Measurements from ENCODE around the gene F11R. TPM values are rescaled to one million over a fixed set of nuclear protein-coding genes. Genes with fewer than 3 reads are reported as not detected.
"Not testable (repeated sequence)": the region's sequence is repeated elsewhere in the genome, so short reads cannot be mapped to it uniquely, and the experiment has no call there.

Gene F11R
- total RNA-seq, 1 donor from 2014 or later: 178 TPM

DNA sequence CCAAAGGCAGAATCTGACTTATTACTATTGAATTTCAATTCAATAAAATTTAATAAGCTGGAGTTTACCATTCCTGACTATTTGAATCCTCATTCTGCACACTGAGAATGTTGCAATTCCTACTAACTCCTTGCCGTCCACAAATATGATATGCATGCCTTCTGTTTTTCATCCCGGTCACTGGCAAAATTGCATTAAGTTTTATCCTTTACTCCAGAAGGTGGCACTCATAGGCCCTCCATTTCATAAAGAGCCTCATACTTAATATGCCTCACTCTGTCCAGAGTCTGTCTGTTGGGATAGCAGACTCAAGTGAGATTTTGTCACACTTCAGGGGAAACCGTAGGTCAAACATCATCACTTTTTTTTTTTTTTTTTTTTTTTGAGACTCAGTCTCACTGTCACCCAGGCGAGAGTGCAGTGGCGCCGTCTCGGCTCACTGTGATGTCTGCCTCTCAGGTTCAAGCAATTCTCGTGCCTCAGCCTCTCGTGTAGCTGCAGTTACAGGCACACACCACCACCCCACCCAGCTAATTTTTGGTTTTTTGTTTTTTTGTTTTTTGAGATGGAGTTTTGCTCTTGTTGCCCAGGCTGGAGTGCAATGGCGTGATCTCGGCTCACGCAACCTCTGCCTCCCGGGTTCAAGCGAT, 27.3 kb downstream of the F11R start:
- no peak for DNase-seq (ENCODE audit: extremely low spot score in 2 of 2)
- Histone ChIP-seq H3K36me3 (peaks cover 0 to 5% of the 10 kb centered on the region in 2 donors), H3K9me3 (no peaks in the 10 kb centered on the region), H3K27me3 (no peaks in the 10 kb centered on the region), H3K4me3 (no peak overlapping the region), H3K4me1 (peaks cover 5% of the 10 kb centered on the region), H3K27ac (no peak overlapping the region)
- TF ChIP-seq POLR2A (IDR thresholded peaks at IDR 0.05): no peak
- TF ChIP-seq, protein P1, sequence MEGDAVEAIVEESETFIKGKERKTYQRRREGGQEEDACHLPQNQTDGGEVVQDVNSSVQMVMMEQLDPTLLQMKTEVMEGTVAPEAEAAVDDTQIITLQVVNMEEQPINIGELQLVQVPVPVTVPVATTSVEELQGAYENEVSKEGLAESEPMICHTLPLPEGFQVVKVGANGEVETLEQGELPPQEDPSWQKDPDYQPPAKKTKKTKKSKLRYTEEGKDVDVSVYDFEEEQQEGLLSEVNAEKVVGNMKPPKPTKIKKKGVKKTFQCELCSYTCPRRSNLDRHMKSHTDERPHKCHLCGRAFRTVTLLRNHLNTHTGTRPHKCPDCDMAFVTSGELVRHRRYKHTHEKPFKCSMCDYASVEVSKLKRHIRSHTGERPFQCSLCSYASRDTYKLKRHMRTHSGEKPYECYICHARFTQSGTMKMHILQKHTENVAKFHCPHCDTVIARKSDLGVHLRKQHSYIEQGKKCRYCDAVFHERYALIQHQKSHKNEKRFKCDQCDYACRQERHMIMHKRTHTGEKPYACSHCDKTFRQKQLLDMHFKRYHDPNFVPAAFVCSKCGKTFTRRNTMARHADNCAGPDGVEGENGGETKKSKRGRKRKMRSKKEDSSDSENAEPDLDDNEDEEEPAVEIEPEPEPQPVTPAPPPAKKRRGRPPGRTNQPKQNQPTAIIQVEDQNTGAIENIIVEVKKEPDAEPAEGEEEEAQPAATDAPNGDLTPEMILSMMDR (IDR thresholded peaks at IDR 0.05): no peak
- no peak for TF ChIP-seq POLR2AphosphoS5 (IDR thresholded peaks at IDR 0.05; ENCODE audit: insufficient read depth in 1 of 2, low read depth in 1 of 2)
- intact Hi-C loops (cut with DNase I): loop anchor here (10.0 kb wide), 1 partner anchor 101 kb away; the partner anchor contains the start of gene KLHDC9

DNA sequence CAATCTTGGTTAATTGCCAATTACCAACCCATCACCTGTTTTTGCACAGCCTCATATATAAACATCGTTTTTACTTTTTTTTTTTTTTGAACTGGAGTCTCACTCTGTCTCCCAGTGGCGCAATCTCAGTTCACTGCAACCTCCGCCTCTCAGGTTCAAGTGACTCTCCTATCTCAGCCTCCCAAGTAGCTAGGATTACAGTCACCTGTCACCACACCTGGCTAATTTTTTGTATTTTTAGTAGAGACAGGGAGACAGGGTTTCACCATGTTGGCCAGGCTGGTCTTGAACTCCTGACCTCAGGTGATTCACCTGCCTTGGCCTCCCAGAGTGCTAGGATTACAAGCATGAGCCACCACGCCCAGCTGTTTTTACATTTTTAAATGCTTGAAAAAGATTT, 28.9 kb downstream of the F11R start:
- not testable (repeated sequence) for H3K9me3 ChIP-seq; H3K4me1 ChIP-seq; H3K27me3 ChIP-seq; DNase-seq (ENCODE audit: extremely low spot score in 2 of 2); H3K27ac ChIP-seq; H3K36me3 ChIP-seq; H3K4me3 ChIP-seq
- intact Hi-C loops (cut with DNase I): loop anchor here (10.0 kb wide), 1 partner anchor 103 kb away; the partner anchor contains the start of gene KLHDC9

DNA sequence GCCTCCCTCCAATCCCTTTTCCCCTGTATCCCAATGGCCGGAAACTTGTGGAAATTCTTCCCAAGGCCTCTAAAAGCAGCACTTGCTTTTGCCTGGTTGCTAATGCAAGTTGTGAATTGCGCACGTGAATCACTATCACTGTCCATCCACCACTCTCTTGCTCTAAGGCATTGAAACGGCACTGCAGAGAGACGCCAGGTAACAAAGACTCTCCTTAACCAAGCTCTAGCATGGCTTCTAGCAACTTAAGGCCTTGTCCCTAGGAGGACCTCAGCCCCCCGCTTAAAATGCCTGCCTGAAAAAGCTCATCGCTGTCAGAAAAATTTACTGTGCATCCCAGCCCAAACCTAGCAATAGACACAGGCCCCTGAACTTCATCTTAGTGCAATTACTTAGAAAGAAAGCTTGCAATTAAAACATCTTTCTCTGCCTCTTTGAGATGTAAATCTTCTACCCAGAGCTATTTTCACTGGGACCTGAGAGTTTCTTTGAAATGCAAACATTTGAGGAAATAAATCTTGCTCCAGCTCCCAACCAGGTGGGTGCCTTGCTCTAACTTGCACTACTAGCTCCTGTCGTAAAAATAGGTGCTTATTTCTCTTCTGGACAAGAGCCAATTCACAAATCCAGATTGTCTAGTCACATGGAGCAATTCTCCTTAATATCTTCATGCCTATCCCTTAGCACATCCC, 33.4 kb downstream of the F11R start:
- intact Hi-C loops (cut with DNase I): no loop called here
- Histone ChIP-seq H3K4me1 (no peaks in the 10 kb centered on the region), H3K9me3 (no peaks in the 10 kb centered on the region), H3K27ac (no peak overlapping the region), H3K4me3 (no peak overlapping the region), H3K27me3 (no peaks in the 10 kb centered on the region), H3K36me3 (no peaks in the 10 kb centered on the region)
- TF ChIP-seq POLR2AphosphoS5 (IDR thresholded peaks at IDR 0.05; ENCODE audit: insufficient read depth in 1 of 2, low read depth in 1 of 2) (peak in 1 of 2 donors; percentile 11), POLR2A (IDR thresholded peaks at IDR 0.05) (no peak)
- DNase-seq (ENCODE audit: extremely low spot score in 2 of 2): no peak

DNA sequence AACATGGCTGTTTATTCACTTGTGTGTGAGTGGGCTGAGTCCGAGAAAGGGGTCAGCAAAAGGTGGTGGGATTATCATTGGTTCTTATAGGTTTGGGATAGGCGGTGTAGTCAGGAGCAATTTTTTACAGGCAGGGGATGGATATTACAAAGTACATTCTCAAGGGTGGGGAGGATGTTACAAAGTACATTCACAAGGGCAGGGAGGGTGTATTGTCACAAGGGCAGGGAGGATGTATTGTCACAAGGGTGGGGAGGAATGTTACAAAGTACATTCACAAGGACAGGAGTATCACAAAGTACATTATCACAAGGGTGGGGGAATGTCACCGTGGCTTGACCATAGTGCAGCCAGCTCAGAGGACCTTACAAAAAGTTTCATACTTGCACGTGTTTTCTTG, 35.2 kb downstream of the F11R start:
- Histone ChIP-seq H3K27ac (no peak overlapping the region), H3K4me3 (no peak overlapping the region), H3K4me1 (peaks cover 5% of the 10 kb centered on the region), H3K27me3 (no peaks in the 10 kb centered on the region), H3K9me3 (no peaks in the 10 kb centered on the region), H3K36me3 (no peaks in the 10 kb centered on the region)
- no peak for TF ChIP-seq POLR2A (IDR thresholded peaks at IDR 0.05)
- TF ChIP-seq, protein P1 (IDR thresholded peaks at IDR 0.05): no peak
- TF ChIP-seq POLR2AphosphoS5 (IDR thresholded peaks at IDR 0.05; ENCODE audit: insufficient read depth in 1 of 2, low read depth in 1 of 2): no peak
- intact Hi-C loops (cut with DNase I): no loop called here
- DNase-seq (ENCODE audit: extremely low spot score in 2 of 2): no peak

DNA sequence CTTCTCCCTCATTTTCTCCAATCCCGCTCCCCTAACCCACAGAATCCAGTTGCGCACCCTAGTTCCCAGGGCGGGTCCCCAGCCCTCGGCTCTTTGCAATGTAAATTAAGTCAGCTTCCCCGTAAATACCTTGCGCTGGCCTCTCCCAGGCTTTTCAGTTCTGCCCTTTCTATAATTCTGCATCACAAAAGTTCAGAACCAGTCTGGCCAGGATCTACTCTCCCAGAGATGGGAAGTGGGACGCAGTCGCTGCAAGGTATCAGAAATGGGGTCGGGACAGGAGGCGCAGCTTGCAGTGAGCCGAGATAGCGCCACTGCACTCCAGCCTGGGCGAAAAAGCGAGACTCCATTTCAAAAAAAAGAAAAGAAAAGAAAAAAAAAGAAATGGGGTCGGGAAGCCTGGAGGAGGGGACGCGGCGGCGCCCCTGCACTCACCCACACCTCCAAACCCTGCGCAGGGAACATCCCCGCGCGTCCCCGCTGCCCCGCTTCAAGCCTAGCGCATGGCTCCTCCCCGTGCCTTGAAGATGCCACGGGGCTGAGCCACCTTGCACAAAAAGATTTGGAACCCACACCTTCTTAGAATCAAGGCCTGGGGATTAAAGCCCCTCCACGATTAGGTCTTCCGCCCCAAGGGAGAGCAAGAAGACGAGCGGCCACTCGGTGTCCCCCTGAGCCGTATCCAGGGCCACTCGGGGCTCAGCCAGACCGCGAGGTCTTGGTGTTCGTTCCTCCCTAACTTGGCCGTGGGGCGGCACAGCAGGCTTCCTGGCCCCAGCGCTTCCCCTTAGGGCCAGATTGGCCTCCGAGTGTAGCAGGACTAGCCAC, 39.2 kb downstream of the F11R start:
- H3K4me3 ChIP-seq: peak overlapping the region in 1 of 2 donors; percentile 13

More for the DNA sequence above, 39.2 kb downstream of the F11R start:
- intact Hi-C loops (cut with DNase I): no loop called here
- H3K36me3 ChIP-seq: no peaks in the 10 kb centered on the region
- no peaks in the 10 kb centered on the region for H3K27me3 ChIP-seq
- peaks cover 5% of the 10 kb centered on the region for H3K4me1 ChIP-seq
- H3K9me3 ChIP-seq: no peaks in the 10 kb centered on the region
- no peak overlapping the region for H3K27ac ChIP-seq
- TF ChIP-seq POLR2A (IDR thresholded peaks at IDR 0.05): no peak
- TF ChIP-seq, protein P1 (IDR thresholded peaks at IDR 0.05): no peak
- TF ChIP-seq POLR2AphosphoS5 (IDR thresholded peaks at IDR 0.05; ENCODE audit: insufficient read depth in 1 of 2, low read depth in 1 of 2): no peak
- DNase-seq (ENCODE audit: extremely low spot score in 2 of 2): no peak
